Transverse colon (tissue), 4 donors: Measurements from ENCODE around the gene FRAS1. TPM values are rescaled to one million over a fixed set of nuclear protein-coding genes. Genes with fewer than 3 reads are reported as not detected.

Experiments
- DNase-seq: peaks from one replicate; pipeline ENCODE4 v3.0.0-alpha.2; 2019
- H3K27ac ChIP-seq, 4 donors: fragments of 200-600 bp; sonication (generic); 2 replicates each; pipeline ENCODE4 v1.5.1; 2016 to 2018; ENCODE audit warnings: inconsistent platforms in 4 of 4
- H3K27me3 ChIP-seq: fragments of 200-600 bp; sonication (generic); 2 replicates; pipeline ENCODE4 v1.5.1; 2017; ENCODE audit warnings: inconsistent platforms
- H3K36me3 ChIP-seq, 4 donors: fragments of 200-600 bp; sonication (generic); 2 replicates each; pipeline ENCODE4 v1.5.1; 2017 to 2019; ENCODE audit warnings: inconsistent platforms in 4 of 4
- H3K4me1 ChIP-seq, 4 donors: fragments of 200-600 bp; sonication (generic); 2 replicates each; pipeline ENCODE4 v1.5.1; 2017 to 2020; ENCODE audit warnings: inconsistent platforms in 4 of 4
- H3K4me3 ChIP-seq, 4 donors: fragments of 200-600 bp; sonication (generic); 1 replicate in 1 of 4; 2 replicates in 3 of 4; pipeline versions ENCODE4 v1.5.1 to v1.6.1; 2017 to 2019; ENCODE audit warnings: inconsistent platforms in 4 of 4
- H3K9me3 ChIP-seq, 2 donors: fragments of 200-600 bp; sonication (generic); 2 replicates each; pipeline ENCODE4 v1.5.1; 2017 to 2019; ENCODE audit warnings: inconsistent platforms in 2 of 2
- EP300 ChIP-seq: sonication (generic); formaldehyde crosslinking; IDR thresholded peaks from one replicate; pipeline ENCODE4 v1.6.1; 2017; ENCODE audit warnings: antibody characterized with exemption, low read depth
- POLR2A ChIP-seq: fragments of 450-650 bp; IDR thresholded peaks from one replicate; pipeline ENCODE4 v1.6.1; 2016; ENCODE audit warnings: antibody characterized with exemption, mild to moderate bottlenecking, moderate library complexity
- POLR2AphosphoS5 ChIP-seq, 3 donors: sonication (generic); formaldehyde crosslinking; IDR thresholded peaks; one replicate each; pipeline ENCODE4 v1.6.1; 2016; ENCODE audit warnings: antibody characterized with exemption in 3 of 3
- WGBS, 2 donors: methylation state at CpG; one replicate each; pipeline ENCODE4 v1.1.5; 2018; ENCODE audit warnings: low coverage in 1 of 2; 5-methylcytosine and 5-hydroxymethylcytosine counted together
- in situ Hi-C, 4 donors: fragments of 200-750 bp; cut with MboI; loops; one replicate each; pipeline versions ENCODE4 v1.15.0 to v1.15.1; 2017; ENCODE audit warnings: low sequenced_read_pairs in 3 of 4, low pct_ligation_motif_present in 1 of 4, low pct_unique_long_range_greater_than_20kb in 1 of 4
- intact Hi-C: fragments of 100-400 bp; cut with DNase I; formaldehyde crosslinking; loops from one replicate; pipeline ENCODE4 v1.15.1; 2023; ENCODE audit warnings: low total_unique reads
- total RNA-seq, 4 donors: library from RNA; depleted of rRNA; stranded (reverse); fragments of >200 nt; gene quantifications; one replicate each; pipeline ENCODE4 v1.1.0, GENCODE V29; 2016
- TF ChIP-seq, protein P1 (sequence below), 5 experiments: fragments of 200-600 bp in 3 of 5; fragments of 450-650 bp in 2 of 5; sonication (generic) in 3 of 5; IDR thresholded peaks; 1 replicate in 2 of 5; 2 replicates in 3 of 5; pipeline ENCODE4 v1.5.1; 2016 to 2017; ENCODE audit warnings: antibody characterized with exemption in 5 of 5, inconsistent platforms in 3 of 5, mild to moderate bottlenecking in 2 of 5, moderate library complexity in 1 of 5

FRAS1 gene
- total RNA-seq, 4 donors from 2014 or later, result 1.8 to 9.7 (median 3.1) TPM

GRCh38 chr4:78186597-78187543, 129.7 kb downstream of the FRAS1 start:
- Histone ChIP-seq H3K36me3 (no peaks in the 10 kb centered on the region), H3K27ac (no peak overlapping the region), H3K4me3 (no peak overlapping the region), H3K4me1 (peaks cover 0 to 14% (median 3%) of the 10 kb centered on the region in 4 donors), H3K9me3 (no peaks in the 10 kb centered on the region), H3K27me3 (no peaks in the 10 kb centered on the region)
- no peak for DNase-seq
- TF ChIP-seq, protein P1, sequence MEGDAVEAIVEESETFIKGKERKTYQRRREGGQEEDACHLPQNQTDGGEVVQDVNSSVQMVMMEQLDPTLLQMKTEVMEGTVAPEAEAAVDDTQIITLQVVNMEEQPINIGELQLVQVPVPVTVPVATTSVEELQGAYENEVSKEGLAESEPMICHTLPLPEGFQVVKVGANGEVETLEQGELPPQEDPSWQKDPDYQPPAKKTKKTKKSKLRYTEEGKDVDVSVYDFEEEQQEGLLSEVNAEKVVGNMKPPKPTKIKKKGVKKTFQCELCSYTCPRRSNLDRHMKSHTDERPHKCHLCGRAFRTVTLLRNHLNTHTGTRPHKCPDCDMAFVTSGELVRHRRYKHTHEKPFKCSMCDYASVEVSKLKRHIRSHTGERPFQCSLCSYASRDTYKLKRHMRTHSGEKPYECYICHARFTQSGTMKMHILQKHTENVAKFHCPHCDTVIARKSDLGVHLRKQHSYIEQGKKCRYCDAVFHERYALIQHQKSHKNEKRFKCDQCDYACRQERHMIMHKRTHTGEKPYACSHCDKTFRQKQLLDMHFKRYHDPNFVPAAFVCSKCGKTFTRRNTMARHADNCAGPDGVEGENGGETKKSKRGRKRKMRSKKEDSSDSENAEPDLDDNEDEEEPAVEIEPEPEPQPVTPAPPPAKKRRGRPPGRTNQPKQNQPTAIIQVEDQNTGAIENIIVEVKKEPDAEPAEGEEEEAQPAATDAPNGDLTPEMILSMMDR (IDR thresholded peaks at IDR 0.05), result no peak
- TF ChIP-seq POLR2AphosphoS5 (IDR thresholded peaks at IDR 0.05) (no peak), EP300 (no peak), POLR2A (no peak)
- in situ Hi-C loops, result no loop called here
- WGBS, 2 donors, result 47 to 58% methylated on average over 3 to 6 of the region's 6 CpGs
- intact Hi-C loops, result no loop called here

GRCh38 chr4:78190068-78190467, 132.9 kb downstream of the FRAS1 start:
- no peak for DNase-seq
- Histone ChIP-seq H3K36me3 (no peaks in the 10 kb centered on the region), H3K9me3 (no peaks in the 10 kb centered on the region), H3K27me3 (no peaks in the 10 kb centered on the region), H3K27ac (no peak overlapping the region), H3K4me1 (peaks cover 0 to 8% (median 3%) of the 10 kb centered on the region in 4 donors), H3K4me3 (no peak overlapping the region)
- WGBS, 2 donors, result 82 to 100% methylated on average over 1 of the region's 1 CpG
- intact Hi-C loops (no loop called here), in situ Hi-C loops (no loop called here)
- TF ChIP-seq EP300, result no peak
- TF ChIP-seq POLR2AphosphoS5 (IDR thresholded peaks at IDR 0.05), result no peak
- no peak for TF ChIP-seq POLR2A
- TF ChIP-seq, protein P1 (IDR thresholded peaks at IDR 0.05), result no peak

DNA sequence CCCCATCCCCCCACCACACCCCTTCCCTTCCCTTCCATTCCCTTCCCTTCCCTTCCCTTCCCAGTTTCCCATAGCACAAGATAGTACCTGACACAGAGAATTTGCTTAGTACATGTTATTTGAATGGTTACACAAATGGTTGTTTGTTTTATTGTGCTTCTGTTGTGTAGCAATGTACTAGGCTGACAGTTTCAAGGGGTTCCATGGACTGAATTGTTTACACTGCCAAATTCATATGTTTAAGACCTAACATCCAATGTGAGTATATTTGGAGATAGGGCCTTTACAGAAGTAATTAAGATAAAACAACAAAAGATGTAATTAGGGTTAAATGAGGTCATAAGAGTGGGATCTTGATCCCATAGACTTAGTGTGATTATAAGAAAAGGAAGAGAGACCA, 133.5 kb downstream of the FRAS1 start:
- in situ Hi-C loops (no loop called here), intact Hi-C loops (no loop called here)
- peaks cover 0 to 3% (median under 1%) of the 10 kb centered on the region in 4 donors for H3K4me1 ChIP-seq
- no peaks in the 10 kb centered on the region for H3K9me3 ChIP-seq
- TF ChIP-seq, protein P1 (IDR thresholded peaks at IDR 0.05), result no peak
- H3K36me3 ChIP-seq, result no peaks in the 10 kb centered on the region
- no peak for DNase-seq
- no peak overlapping the region for H3K27ac ChIP-seq
- H3K4me3 ChIP-seq, result no peak overlapping the region
- no peaks in the 10 kb centered on the region for H3K27me3 ChIP-seq

DNA sequence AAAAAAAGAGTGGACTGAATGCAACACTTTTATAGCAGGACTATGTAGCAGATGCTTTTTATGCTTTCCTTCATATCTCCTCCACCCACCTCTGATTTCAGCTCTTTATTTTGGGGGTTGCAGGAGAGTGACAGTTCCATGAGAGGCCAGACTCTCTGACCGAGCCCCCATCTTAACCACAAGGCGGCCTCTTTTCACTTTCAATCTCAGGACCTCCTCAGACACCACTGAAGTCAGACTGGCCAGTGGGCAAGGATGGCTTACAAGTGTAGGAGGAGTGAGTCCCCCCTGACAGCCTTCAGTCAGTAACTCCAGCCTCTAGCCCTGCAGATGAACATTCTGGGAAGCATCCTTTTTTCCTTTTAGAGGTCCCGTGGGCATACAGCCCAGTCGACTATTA, 140.8 kb downstream of the FRAS1 start:
- in situ Hi-C loops, result no loop called here
- Histone ChIP-seq H3K4me1 (no peaks in the 10 kb centered on the region), H3K9me3 (no peaks in the 10 kb centered on the region), H3K27ac (no peak overlapping the region), H3K4me3 (no peak overlapping the region), H3K36me3 (no peaks in the 10 kb centered on the region), H3K27me3 (no peaks in the 10 kb centered on the region)
- intact Hi-C loops, result no loop called here
- 81 to 83% methylated on average over 4 of the region's 4 CpGs for WGBS, 2 donors
- DNase-seq, result no peak
- TF ChIP-seq, protein P1 (IDR thresholded peaks at IDR 0.05), result no peak
- no peak for TF ChIP-seq EP300
- no peak for TF ChIP-seq POLR2AphosphoS5 (IDR thresholded peaks at IDR 0.05)
- no peak for TF ChIP-seq POLR2A
